HCT116 (cell line): ENCODE data around the gene ACVR1.

Experiments
- CEBPB ChIP-seq: IDR thresholded peaks from 2 replicates; pipeline ENCODE4 v1.6.1; 2012; ENCODE audit warnings: low read depth
- EGR1 ChIP-seq: IDR thresholded peaks from 2 replicates; pipeline ENCODE4 v1.6.1; 2012; ENCODE audit warnings: low read depth
- EZH2phosphoT487 ChIP-seq: fragments of 200-600 bp; IDR thresholded peaks from 2 replicates; pipeline ENCODE4 v1.6.1; 2018; ENCODE audit warnings: antibody characterized with exemption, borderline replicate concordance
- JUND ChIP-seq: IDR thresholded peaks from 2 replicates; pipeline ENCODE4 v1.6.1; 2012
- POLR2A ChIP-seq: IDR thresholded peaks from 2 replicates; pipeline ENCODE4 v1.7.0; 2011; ENCODE audit warnings: borderline replicate concordance; ENCODE audit not compliant: insufficient read depth, insufficient read length; ENCODE audit errors: extremely low read depth
- POLR2AphosphoS5 ChIP-seq: IDR thresholded peaks from 2 replicates; pipeline ENCODE4 v1.6.1; 2011; ENCODE audit warnings: mild to moderate bottlenecking, low read depth, low read length, moderate library complexity
- SIN3A ChIP-seq: IDR thresholded peaks from 2 replicates; pipeline ENCODE4 v1.6.1; 2012; ENCODE audit warnings: low read depth
- SRF ChIP-seq: IDR thresholded peaks from 2 replicates; pipeline ENCODE4 v1.6.1; 2012; ENCODE audit warnings: low read depth
- TF ChIP-seq, protein P1 (sequence below), 3 experiments: fragments of 200-600 bp in 1 of 3; sonication (generic) in 1 of 3; IDR thresholded peaks in 2 of 3; conservative IDR thresholded peaks in 1 of 3; 2 replicates each; pipeline ENCODE4 v1.5.1; 2012 to 2017; ENCODE audit warnings: low read depth in 2 of 3, low read length in 2 of 3, antibody characterized with exemption in 1 of 3, borderline replicate concordance in 1 of 3, control low read depth in 1 of 3, mild to moderate bottlenecking in 1 of 3, mixed read lengths in 1 of 3, mixed run types in 1 of 3, moderate library complexity in 1 of 3; ENCODE audit not compliant: insufficient read depth in 1 of 3
- TF ChIP-seq, protein P2 (sequence below): IDR thresholded peaks from 2 replicates; pipeline ENCODE4 v1.6.1; 2012; ENCODE audit warnings: low read depth
- TF ChIP-seq, protein P3 (sequence below): IDR thresholded peaks from 2 replicates; pipeline ENCODE4 v1.6.1; 2012
- TF ChIP-seq, protein P4 (sequence below): IDR thresholded peaks from 2 replicates; pipeline ENCODE4 v1.6.1; 2012

DNA sequence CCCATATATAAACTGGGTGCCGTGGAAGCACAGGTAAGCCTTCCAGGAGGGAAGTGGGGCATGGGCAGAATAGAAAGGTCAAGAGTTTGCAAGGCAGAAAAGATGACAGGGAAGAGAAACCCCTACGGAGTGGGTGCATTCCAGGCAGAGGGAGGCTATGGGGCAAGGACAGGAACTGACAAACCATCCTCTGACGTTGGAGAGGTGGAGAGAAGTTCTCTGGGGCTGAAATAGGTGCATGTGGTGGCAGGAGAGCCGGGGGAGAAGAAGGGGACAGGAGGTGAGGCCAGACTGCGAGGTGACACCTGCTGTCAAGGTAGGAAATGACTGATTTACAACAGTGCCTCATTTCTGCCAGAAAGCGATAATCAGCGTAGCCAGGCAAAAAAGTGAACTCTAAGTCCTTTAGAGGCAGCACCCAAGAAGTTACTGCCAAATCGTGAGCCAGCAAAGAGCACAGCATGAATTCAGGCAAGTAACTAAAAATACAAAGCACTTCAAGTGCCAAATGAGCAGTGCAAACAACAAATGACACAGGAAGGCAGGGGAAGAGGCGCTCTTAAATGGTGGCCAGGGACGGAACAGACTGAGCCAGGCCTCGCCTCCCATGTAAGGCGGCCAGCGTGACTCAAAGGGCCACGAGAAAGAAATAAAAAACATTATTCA lies 134.2 kb downstream of the ACVR1 start:
- TF ChIP-seq POLR2A (no peak), EZH2phosphoT487 (no peak), CEBPB (no peak), SIN3A (no peak), SRF (no peak), JUND (no peak), POLR2AphosphoS5 (no peak), EGR1 (no peak)
- TF ChIP-seq, protein P1, sequence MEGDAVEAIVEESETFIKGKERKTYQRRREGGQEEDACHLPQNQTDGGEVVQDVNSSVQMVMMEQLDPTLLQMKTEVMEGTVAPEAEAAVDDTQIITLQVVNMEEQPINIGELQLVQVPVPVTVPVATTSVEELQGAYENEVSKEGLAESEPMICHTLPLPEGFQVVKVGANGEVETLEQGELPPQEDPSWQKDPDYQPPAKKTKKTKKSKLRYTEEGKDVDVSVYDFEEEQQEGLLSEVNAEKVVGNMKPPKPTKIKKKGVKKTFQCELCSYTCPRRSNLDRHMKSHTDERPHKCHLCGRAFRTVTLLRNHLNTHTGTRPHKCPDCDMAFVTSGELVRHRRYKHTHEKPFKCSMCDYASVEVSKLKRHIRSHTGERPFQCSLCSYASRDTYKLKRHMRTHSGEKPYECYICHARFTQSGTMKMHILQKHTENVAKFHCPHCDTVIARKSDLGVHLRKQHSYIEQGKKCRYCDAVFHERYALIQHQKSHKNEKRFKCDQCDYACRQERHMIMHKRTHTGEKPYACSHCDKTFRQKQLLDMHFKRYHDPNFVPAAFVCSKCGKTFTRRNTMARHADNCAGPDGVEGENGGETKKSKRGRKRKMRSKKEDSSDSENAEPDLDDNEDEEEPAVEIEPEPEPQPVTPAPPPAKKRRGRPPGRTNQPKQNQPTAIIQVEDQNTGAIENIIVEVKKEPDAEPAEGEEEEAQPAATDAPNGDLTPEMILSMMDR (IDR thresholded peaks at IDR 0.05 in 2 of 3, conservative IDR thresholded peaks at IDR 0.05 in 1 of 3; ENCODE audit: borderline replicate concordance in 1 of 3, insufficient read depth in 1 of 3, low read depth in 2 of 3, low read length in 2 of 3), result no peak
- TF ChIP-seq, protein P2, sequence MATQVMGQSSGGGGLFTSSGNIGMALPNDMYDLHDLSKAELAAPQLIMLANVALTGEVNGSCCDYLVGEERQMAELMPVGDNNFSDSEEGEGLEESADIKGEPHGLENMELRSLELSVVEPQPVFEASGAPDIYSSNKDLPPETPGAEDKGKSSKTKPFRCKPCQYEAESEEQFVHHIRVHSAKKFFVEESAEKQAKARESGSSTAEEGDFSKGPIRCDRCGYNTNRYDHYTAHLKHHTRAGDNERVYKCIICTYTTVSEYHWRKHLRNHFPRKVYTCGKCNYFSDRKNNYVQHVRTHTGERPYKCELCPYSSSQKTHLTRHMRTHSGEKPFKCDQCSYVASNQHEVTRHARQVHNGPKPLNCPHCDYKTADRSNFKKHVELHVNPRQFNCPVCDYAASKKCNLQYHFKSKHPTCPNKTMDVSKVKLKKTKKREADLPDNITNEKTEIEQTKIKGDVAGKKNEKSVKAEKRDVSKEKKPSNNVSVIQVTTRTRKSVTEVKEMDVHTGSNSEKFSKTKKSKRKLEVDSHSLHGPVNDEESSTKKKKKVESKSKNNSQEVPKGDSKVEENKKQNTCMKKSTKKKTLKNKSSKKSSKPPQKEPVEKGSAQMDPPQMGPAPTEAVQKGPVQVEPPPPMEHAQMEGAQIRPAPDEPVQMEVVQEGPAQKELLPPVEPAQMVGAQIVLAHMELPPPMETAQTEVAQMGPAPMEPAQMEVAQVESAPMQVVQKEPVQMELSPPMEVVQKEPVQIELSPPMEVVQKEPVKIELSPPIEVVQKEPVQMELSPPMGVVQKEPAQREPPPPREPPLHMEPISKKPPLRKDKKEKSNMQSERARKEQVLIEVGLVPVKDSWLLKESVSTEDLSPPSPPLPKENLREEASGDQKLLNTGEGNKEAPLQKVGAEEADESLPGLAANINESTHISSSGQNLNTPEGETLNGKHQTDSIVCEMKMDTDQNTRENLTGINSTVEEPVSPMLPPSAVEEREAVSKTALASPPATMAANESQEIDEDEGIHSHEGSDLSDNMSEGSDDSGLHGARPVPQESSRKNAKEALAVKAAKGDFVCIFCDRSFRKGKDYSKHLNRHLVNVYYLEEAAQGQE, result no peak
- TF ChIP-seq, protein P3, sequence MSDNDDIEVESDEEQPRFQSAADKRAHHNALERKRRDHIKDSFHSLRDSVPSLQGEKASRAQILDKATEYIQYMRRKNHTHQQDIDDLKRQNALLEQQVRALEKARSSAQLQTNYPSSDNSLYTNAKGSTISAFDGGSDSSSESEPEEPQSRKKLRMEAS, result no peak
- TF ChIP-seq, protein P4, sequence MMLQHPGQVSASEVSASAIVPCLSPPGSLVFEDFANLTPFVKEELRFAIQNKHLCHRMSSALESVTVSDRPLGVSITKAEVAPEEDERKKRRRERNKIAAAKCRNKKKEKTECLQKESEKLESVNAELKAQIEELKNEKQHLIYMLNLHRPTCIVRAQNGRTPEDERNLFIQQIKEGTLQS, result no peak
